Measurements from ENCODE around the gene HDAC11.
A peak's percentile ranks its signal among the peaks of the same experiment; 100 is the strongest.

DNA sequence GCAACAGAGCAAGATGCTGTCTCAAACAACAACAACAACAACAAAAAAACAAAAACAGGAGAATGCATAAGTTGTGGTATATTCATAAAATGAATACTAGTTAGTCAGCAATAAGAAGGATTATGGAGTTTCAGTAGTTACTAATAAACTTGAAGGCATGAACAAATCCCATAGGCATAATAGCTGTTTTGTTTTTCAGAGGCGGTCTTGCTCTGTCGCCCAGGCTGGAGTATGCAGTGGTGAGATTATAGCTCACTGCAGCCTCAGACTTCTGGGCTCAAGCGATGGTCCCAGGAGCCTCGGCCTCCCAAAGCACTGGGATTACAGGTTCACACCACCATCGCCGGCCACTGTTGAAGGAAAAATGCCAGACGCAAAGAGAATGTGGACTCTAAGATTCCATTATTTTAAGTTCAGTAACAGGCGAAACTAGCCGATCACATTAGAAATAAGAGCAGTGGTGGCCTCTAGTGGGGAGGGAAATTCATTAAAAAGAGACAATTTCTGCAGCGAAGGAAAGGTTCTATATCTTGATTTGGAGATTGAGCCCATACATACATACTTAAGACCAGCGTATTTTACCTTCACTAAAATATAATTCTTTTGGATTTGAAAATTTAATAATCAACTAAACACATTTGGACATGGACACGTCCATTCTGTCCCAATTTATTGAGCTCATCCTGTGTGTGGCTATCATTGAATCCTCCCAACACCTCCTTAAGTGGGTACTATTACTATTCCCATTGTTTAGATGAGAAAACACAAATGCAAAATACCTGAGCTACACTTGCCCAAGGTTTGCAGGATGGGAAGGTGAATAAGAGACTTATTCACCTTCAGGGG lies 27.4 kb upstream of the HDAC11 start:
- TF ChIP-seq, protein P1, sequence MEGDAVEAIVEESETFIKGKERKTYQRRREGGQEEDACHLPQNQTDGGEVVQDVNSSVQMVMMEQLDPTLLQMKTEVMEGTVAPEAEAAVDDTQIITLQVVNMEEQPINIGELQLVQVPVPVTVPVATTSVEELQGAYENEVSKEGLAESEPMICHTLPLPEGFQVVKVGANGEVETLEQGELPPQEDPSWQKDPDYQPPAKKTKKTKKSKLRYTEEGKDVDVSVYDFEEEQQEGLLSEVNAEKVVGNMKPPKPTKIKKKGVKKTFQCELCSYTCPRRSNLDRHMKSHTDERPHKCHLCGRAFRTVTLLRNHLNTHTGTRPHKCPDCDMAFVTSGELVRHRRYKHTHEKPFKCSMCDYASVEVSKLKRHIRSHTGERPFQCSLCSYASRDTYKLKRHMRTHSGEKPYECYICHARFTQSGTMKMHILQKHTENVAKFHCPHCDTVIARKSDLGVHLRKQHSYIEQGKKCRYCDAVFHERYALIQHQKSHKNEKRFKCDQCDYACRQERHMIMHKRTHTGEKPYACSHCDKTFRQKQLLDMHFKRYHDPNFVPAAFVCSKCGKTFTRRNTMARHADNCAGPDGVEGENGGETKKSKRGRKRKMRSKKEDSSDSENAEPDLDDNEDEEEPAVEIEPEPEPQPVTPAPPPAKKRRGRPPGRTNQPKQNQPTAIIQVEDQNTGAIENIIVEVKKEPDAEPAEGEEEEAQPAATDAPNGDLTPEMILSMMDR (IDR thresholded peaks at IDR 0.05): peak; percentile 38 to 76 (median 67)
- no peak for TF ChIP-seq POLR2A (IDR thresholded peaks at IDR 0.05)
